Tibial nerve (tissue), 4 donors: ENCODE data around the gene AKR1A1. TPM values are rescaled to one million over a fixed set of nuclear protein-coding genes. Genes with fewer than 3 reads are reported as not detected.

Experiments
- DNase-seq, 2 donors: peaks; one replicate each; pipeline ENCODE4 v3.0.0-alpha.2; 2019; ENCODE audit warnings: low spot score in 2 of 2
- H3K27ac ChIP-seq, 4 donors: fragments of 200-600 bp; sonication (generic) in 3 of 4; one replicate each; pipeline ENCODE4 v1.5.1; 2017 to 2019; ENCODE audit warnings: mild to moderate bottlenecking in 1 of 4
- H3K27me3 ChIP-seq, 2 donors: fragments of 200-600 bp; sonication (generic) in 1 of 2; one replicate each; pipeline versions ENCODE4 v1.5.1 to v1.6.0; 2017 to 2019
- H3K36me3 ChIP-seq, 3 donors: fragments of 200-600 bp; sonication (generic); one replicate each; pipeline ENCODE4 v1.5.1; 2018 to 2019
- H3K4me1 ChIP-seq, 4 donors: fragments of 200-600 bp; sonication (generic) in 3 of 4; one replicate each; pipeline ENCODE4 v1.5.1; 2017 to 2019
- H3K4me3 ChIP-seq, 4 donors: fragments of 200-600 bp; sonication (generic) in 3 of 4; one replicate each; pipeline ENCODE4 v1.5.1; 2017 to 2019; ENCODE audit warnings: mild to moderate bottlenecking in 1 of 4, moderate library complexity in 1 of 4
- H3K9me3 ChIP-seq, 4 donors: fragments of 200-600 bp; sonication (generic) in 3 of 4; one replicate each; pipeline ENCODE4 v1.5.1; 2017 to 2019
- EP300 ChIP-seq, 2 donors: sonication (generic); formaldehyde crosslinking; IDR thresholded peaks; one replicate each; pipeline ENCODE4 v1.6.1; 2017; ENCODE audit warnings: antibody characterized with exemption in 2 of 2, mild to moderate bottlenecking in 1 of 2
- POLR2A ChIP-seq, 2 donors: fragments of 450-650 bp; IDR thresholded peaks; one replicate each; pipeline ENCODE4 v1.6.1; 2017; ENCODE audit warnings: antibody characterized with exemption in 2 of 2, mild to moderate bottlenecking in 2 of 2, moderate library complexity in 2 of 2
- WGBS, 2 donors: methylation state at CpG; one replicate each; pipeline ENCODE4 v1.1.5; 2018; 5-methylcytosine and 5-hydroxymethylcytosine counted together
- total RNA-seq, 4 donors: library from RNA; depleted of rRNA; stranded (reverse); fragments of >200 nt; gene quantifications; one replicate each; pipeline ENCODE4 v1.1.0, GENCODE V29; 2016
- TF ChIP-seq, protein P1 (sequence below), 5 experiments: fragments of 200-600 bp in 3 of 5; fragments of 450-650 bp in 2 of 5; sonication (generic) in 3 of 5; IDR thresholded peaks; one replicate each; pipeline ENCODE4 v1.5.1; 2016 to 2019; ENCODE audit warnings: antibody characterized with exemption in 5 of 5, mild to moderate bottlenecking in 3 of 5, moderate library complexity in 2 of 5

AKR1A1 gene
- total RNA-seq, 4 donors from 2014 or later: 53.1 to 69.5 (median 63.5) TPM

GRCh38 chr1:45543581-45544417 is 6.8 kb upstream of the AKR1A1 start:
- 30 to 41% methylated on average over 8 of the region's 8 CpGs for WGBS, 2 donors
- Histone ChIP-seq H3K4me3 (no peak overlapping the region), H3K9me3 (no peaks in the 10 kb centered on the region), H3K36me3 (no peaks in the 10 kb centered on the region), H3K4me1 (peaks cover 0 to 7% (median 1%) of the 10 kb centered on the region in 4 donors), H3K27ac (peak overlapping the region in 2 of 4 donors; percentile 29 to 35), H3K27me3 (no peaks in the 10 kb centered on the region)
- no peak for TF ChIP-seq POLR2A (IDR thresholded peaks at IDR 0.05)
- peak in 1 of 2 donors; percentile 57 for TF ChIP-seq EP300 (IDR thresholded peaks at IDR 0.05)
- peak in 1 of 2 donors; percentile 38 for DNase-seq

DNA sequence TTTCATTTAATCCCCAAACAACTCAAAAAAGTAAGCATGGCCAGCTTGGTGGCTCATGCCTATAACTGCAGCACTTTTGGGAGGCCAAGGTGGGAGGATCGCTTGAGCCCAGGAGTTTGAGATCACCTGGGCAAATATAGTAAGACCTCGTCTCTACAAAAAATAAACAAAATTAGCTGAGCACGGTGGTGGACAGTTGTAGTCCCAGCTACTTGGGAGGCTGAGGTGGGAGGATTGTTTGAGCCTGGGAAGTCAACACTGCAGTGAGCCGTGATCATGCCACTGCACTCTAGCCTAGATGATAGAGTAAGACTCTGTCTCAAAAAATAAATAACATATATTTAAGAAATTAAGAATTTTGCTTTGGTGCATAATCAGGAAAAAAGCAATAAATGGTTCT is 6.1 kb upstream of the AKR1A1 start:
- Histone ChIP-seq H3K4me1 (peaks cover 0 to 7% (median 1%) of the 10 kb centered on the region in 4 donors), H3K27ac (no peak overlapping the region), H3K9me3 (no peaks in the 10 kb centered on the region), H3K4me3 (no peak overlapping the region), H3K36me3 (no peaks in the 10 kb centered on the region), H3K27me3 (no peaks in the 10 kb centered on the region)
- no peak for TF ChIP-seq EP300 (IDR thresholded peaks at IDR 0.05)
- no peak for TF ChIP-seq POLR2A (IDR thresholded peaks at IDR 0.05)
- TF ChIP-seq, protein P1, sequence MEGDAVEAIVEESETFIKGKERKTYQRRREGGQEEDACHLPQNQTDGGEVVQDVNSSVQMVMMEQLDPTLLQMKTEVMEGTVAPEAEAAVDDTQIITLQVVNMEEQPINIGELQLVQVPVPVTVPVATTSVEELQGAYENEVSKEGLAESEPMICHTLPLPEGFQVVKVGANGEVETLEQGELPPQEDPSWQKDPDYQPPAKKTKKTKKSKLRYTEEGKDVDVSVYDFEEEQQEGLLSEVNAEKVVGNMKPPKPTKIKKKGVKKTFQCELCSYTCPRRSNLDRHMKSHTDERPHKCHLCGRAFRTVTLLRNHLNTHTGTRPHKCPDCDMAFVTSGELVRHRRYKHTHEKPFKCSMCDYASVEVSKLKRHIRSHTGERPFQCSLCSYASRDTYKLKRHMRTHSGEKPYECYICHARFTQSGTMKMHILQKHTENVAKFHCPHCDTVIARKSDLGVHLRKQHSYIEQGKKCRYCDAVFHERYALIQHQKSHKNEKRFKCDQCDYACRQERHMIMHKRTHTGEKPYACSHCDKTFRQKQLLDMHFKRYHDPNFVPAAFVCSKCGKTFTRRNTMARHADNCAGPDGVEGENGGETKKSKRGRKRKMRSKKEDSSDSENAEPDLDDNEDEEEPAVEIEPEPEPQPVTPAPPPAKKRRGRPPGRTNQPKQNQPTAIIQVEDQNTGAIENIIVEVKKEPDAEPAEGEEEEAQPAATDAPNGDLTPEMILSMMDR (IDR thresholded peaks at IDR 0.05): no peak
- DNase-seq: no peak
- WGBS, 2 donors: 88 to 91% methylated on average over 4 of the region's 4 CpGs

- Histone ChIP-seq H3K4me3 (no peak overlapping the region), H3K9me3 (no peaks in the 10 kb centered on the region), H3K4me1 (peaks cover 0 to 7% (median 2%) of the 10 kb centered on the region in 4 donors), H3K27ac (peak overlapping the region in 1 of 4 donors; percentile 43), H3K36me3 (no peaks in the 10 kb centered on the region), H3K27me3 (no peaks in the 10 kb centered on the region)
- 53 to 65% methylated on average over 6 of the region's 6 CpGs for WGBS, 2 donors
- no peak for DNase-seq
- TF ChIP-seq, protein P1 (IDR thresholded peaks at IDR 0.05): no peak
- TF ChIP-seq EP300 (IDR thresholded peaks at IDR 0.05) (no peak), POLR2A (IDR thresholded peaks at IDR 0.05) (no peak)
Measured at GRCh38 chr1:45545019-45545493, 5.6 kb upstream of the AKR1A1 start.

GRCh38 chr1:45545553-45546310 is 4.9 kb upstream of the AKR1A1 start:
- no peak for DNase-seq
- H3K27me3 ChIP-seq: no peaks in the 10 kb centered on the region
- H3K4me1 ChIP-seq: peaks cover 0 to 7% (median 4%) of the 10 kb centered on the region in 4 donors
- no peak overlapping the region for H3K4me3 ChIP-seq
- H3K9me3 ChIP-seq: no peaks in the 10 kb centered on the region
- WGBS, 2 donors: 90 to 92% methylated on average over 7 of the region's 7 CpGs
- H3K27ac ChIP-seq: no peak overlapping the region
- TF ChIP-seq POLR2A (IDR thresholded peaks at IDR 0.05): no peak
- no peak for TF ChIP-seq EP300 (IDR thresholded peaks at IDR 0.05)
- TF ChIP-seq, protein P1 (IDR thresholded peaks at IDR 0.05): no peak
- H3K36me3 ChIP-seq: no peaks in the 10 kb centered on the region

- Histone ChIP-seq H3K27me3 (no peaks in the 10 kb centered on the region), H3K36me3 (peaks cover 0 to 22% (median 0%) of the 10 kb centered on the region in 3 donors), H3K4me3 (peak overlapping the region; percentile 49 to 85 (median 60)), H3K27ac (peak overlapping the region in 3 of 4 donors; percentile 85 to 98 (median 94)), H3K9me3 (no peaks in the 10 kb centered on the region), H3K4me1 (peaks cover 0 to 15% (median 9%) of the 10 kb centered on the region in 4 donors)
- TF ChIP-seq, protein P1 (IDR thresholded peaks at IDR 0.05): no peak
- TF ChIP-seq EP300 (IDR thresholded peaks at IDR 0.05) (no peak), POLR2A (IDR thresholded peaks at IDR 0.05) (no peak)
- 16 to 21% methylated on average over 3 of the region's 3 CpGs for WGBS, 2 donors
- no peak for DNase-seq
Measured at GRCh38 chr1:45551684-45552083, 1.1 kb downstream of the AKR1A1 start.
